ENCODE data around the gene TTC6.

Gene TTC6

DNA sequence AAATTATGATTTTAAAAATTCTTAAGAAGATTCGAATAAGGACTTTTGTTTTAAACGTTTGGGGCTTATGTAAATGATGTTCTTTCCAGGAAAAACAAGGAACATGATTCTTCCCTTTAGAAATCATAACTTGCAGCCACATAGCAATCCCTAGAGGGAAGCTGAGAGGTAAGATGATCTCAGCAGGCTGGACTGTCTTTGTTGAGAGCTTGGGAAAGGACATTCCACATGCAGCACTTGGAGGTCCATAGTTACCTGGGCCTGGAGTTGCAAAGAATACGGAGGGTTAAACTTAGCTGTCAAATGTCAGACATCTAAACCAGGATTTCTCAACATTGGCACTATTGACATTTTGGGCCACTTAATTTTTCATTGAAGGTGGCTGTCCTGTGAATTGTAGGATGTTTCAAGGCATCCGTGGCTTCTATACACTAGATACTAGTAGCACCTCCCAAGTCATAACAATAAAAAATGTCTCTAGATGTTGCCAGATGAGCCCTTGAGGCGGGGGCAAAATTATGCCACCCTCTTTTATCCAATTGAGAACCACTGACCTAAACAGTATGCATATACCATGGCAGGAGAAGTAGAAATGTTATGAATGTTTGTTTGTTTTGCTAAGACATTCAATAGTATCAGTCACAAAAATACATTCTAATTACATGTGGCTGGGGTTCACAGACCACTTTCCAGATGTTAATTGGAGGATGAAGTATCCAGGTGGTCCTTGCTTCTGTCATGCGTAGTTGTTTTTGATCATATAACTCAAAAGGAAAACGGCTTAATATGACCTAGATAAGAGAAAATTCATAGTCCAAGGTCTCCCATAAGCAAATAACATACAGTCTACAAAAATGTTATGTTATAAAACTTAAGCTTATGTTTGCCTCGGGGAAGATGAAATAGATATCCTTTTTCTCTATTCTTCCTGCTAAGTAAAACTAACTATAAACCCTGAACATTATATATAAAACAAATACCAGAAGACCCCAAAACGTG, 30.5 kb downstream of the TTC6 start:
- no peak for DNase-seq

DNA sequence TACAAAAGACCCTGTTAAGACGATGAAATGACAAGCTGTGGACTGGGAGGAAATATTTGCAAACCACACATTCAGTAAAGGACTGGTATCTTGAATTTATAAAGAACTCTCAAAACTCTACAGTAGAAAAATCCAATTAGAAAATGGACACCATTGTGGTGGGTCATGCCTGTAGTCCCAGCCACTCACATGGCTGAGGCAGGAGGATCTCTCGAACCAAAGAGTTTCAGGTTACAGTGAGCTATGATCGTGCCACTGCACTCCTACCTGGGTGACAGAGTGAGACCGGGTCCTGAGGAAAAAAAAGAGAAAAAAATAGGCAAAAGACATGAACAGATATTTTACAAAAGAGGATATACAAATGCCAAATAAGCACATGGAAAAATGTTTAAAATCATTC, 41.9 kb downstream of the TTC6 start:
- DNase-seq: no peak

DNA sequence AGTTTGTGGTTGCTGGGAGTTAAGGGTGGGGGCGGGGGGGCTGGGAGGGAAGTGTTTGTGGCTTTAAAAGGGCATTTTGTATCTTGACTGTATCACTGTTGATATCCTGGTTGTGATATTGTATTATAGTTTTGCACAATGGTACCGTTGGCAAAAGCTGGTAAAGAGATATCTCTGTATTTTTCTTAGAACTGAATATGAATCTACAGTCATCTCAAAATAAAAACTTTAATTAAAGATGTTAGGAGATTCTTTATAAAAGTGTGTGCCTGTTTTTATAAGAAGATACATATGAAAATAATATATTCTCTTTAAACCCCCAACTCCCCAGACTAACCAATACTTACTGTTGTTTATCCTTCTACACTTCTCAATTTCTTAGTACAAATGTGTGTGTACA, 43.2 kb downstream of the TTC6 start:
- no peak for DNase-seq

DNA sequence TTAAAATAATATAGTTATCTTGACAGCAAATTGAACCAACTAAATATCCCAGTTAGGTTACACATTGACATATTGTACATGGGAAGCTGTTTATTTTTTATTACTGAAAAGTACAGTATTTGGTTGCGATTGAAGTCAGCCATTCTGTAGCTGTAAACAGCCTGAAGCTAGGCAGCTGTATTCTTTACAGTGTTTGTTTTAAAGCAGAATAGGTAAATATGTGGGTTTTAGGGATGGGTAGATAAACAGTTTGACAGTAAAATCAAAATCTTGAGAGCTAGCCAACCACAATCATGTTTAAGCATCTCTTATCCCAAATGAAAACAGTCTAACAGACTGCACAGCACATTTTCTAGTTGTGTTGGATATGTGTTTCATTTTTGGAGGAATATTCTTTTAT, 45.7 kb downstream of the TTC6 start:
- DNase-seq: no peak

- no peak for DNase-seq
Observed at GRCh38 chr14:37642125-37642524, 46.7 kb downstream of the TTC6 start.

- peak; percentile 93 for DNase-seq
Observed at GRCh38 chr14:37643701-37644100, 48.3 kb downstream of the TTC6 start.

Data from NCI-H1105 treated with DMSO at 0.1 percent for 48 hours (cell line).